ENCODE data around the gene CD276.
"Not testable (repeated sequence)": the region's sequence is repeated elsewhere in the genome, so short reads cannot be mapped to it uniquely, and the experiment has no call there.

CD276 gene

DNA sequence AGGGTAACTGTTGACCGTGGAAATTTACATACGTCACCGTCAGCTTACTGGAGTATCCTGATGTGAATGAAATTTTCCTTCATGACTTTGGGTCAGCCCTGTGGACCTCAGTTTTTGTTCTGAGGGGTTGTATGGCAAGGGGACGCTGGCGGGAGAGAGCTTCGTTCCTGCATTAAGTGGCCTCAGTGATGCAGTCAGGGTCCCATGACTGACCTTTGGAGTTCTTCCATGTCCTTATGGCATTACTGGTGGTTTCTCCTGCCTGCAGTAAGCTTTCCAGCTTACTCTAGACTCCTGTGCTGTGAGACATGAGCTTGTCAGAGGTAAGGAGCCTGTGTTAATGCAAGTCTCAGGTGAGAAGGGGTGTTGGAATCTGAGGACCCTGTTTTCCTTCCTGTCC lies 1.8 kb downstream of the CD276 start:
- DNase-seq = no peak

DNA sequence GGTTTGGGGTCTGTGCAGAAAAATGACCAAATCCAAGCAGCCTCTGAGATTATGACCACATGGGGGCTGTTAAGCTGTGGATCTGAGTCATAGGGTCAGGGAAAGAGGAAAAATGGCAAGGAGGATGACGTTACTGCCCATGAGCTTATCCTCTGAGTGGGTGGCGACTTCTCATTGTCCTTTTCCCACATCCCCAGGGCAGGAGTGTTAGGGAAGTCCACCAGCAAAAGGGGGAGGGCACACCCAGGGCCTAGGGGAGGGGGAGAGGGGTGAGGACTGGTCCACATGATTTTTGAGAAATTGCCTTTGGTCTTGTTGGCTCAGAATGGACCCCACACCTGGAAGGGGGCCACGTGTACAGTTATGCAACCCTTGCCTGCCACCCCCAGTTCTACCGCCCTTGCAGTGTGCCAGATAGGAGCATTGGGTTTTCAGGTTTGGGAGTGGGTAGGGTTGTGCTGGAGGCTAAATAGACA lies 2.6 kb downstream of the CD276 start:
- no peak for DNase-seq

GRCh38 chr15:73687351-73687750 lies 3.2 kb downstream of the CD276 start:
- DNase-seq = no peak

DNA sequence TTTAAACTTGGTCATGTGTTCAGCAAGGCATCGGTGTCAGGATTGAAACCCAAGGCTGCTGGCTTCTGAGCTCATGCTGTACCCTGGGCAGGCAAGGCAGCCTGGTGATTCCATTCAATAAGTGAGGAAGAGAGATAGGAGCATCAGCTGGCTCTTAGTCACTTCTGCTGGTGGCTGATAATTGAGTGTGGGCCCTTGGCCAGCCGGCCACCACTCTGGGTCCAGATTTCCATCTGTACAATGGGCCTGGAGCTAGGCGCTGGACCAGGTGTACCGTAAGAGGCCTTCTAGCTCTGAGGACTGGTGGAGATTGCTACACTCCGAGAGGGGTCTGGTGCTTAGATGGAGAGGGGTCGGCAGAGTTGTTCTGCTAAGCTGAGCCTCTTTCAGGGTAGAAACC lies 4.3 kb downstream of the CD276 start:
- no peak for DNase-seq

GRCh38 chr15:73691396-73691795 lies 7.2 kb downstream of the CD276 start:
- no peak for DNase-seq

DNA sequence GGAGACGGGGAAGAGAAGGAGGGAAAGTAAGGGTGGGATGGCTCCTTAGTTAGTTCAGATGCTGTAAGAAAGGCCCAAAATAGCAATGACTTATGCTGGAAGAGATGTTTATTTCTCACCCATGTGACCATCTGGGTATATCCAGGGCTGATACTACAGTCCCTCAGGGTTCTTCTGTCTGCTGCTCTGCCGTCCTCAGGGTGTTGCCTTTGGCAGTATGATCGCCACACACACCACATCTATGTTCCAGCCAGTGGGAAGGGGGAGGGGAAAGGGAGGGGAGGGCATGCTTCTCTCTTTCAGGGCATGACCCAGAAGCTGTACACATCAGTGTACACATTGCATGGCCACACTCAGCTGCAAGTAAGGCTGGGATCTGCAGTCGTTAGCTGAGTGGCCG lies 10.2 kb downstream of the CD276 start:
- no peak for DNase-seq

DNA sequence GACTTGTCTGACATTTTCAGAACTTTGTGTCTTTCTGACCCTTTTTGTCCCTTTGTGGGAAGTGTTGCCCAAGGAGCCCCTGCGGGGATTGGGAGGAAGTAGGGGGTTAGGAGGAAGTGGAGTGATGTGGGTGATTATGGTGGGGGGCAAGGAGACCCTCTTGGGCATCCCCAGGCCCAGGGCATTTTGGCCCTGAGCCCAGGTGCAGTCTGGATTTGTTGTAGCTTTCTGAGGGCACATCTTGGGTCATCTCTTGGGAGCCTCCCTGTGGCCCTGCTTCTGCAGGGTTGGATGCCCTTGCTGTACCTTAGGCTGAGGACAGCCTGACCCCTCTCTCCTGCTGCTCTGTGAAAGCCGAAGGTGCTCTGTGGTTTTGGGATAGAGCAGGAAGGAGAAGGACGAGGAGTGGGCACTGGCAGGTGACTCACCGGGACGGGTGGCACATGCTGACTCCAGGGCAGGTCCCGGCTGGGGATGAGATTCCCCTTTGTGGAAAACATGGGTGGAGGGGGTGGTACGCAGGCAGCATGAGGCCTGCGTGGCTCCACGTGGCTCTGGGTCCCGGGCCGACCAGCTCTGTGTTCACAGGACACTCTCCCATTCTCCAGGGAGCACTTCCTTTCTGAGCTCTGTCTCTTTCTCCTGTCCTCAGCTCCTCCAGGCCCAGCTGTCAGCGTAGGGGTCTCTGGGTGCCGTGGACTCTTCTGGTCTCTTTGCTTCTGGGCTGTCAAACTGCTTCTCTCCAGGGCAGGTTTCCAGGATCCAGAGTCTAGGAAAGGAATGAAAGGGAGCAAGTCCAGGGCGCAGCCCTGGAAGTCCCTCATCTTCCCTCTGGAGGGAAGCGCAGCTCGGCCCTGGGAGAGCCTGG lies 11.8 kb downstream of the CD276 start:
- no peak for DNase-seq

DNA sequence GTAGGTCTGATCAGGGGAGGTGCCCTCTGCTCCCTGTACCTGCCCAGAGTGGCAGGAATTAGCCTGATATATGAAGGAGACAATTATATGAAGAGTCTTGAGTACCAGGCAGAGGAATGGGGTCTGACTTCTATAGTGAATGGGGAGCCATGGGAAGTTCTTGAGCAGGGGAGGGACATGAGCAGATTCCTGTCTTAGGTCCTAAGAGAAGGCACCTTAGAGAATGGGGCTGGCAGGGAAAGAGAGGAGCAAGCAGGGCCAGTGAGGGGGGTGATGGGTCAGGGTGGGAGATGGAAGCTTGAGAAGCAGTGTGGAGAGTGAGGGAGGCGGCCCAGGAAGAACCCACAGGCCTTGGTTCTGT lies 12.4 kb downstream of the CD276 start:
- DNase-seq = no peak

GRCh38 chr15:73697033-73697467 lies 12.9 kb downstream of the CD276 start:
- no peak for DNase-seq

DNA sequence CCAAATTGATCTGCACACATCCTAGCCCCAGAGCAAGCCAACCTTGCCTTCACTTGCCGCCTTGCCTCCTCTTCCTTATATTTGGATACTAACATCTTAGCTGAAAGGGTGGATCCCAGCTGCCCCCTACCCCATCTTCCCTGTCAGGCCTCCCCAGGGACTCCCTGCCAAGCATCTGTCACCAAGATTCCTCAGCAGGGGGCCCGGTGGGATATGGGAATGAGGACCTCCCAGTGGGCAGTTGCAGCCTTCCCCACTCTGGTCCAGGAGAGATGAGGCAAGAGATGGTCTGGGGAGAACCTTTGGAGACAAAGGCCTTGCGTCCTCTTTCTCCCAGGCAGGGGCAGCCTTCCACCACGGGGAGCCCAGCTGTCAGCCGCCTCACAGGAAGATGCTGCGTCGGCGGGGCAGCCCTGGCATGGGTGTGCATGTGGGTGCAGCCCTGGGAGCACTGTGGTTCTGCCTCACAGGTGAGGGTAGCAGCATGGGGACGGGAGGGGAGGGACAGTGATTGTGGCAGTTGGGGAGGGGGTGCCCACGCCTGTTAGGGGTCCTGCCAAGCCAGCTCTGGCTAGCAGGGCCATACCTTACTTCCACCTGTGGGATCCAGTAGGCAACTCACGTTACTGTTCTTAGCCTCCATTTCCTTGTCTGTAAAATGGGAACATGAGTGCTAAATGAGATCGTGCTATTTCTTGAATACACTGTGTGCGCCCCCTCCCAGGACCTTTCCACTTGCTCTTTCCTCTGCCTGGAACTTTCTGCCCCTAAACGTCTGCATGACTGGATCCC lies 15.3 kb downstream of the CD276 start:
- no peak for DNase-seq

- no peak for DNase-seq
Measured at GRCh38 chr15:73700041-73700842, 16.1 kb downstream of the CD276 start.

- DNase-seq = not testable (repeated sequence)
Measured at GRCh38 chr15:73702311-73703239, 18.4 kb downstream of the CD276 start.

- not testable (repeated sequence) for DNase-seq
Measured at GRCh38 chr15:73703601-73704000, 19.4 kb downstream of the CD276 start.

GRCh38 chr15:73704142-73704868 lies 20.1 kb downstream of the CD276 start:
- DNase-seq = not testable (repeated sequence)

DNA sequence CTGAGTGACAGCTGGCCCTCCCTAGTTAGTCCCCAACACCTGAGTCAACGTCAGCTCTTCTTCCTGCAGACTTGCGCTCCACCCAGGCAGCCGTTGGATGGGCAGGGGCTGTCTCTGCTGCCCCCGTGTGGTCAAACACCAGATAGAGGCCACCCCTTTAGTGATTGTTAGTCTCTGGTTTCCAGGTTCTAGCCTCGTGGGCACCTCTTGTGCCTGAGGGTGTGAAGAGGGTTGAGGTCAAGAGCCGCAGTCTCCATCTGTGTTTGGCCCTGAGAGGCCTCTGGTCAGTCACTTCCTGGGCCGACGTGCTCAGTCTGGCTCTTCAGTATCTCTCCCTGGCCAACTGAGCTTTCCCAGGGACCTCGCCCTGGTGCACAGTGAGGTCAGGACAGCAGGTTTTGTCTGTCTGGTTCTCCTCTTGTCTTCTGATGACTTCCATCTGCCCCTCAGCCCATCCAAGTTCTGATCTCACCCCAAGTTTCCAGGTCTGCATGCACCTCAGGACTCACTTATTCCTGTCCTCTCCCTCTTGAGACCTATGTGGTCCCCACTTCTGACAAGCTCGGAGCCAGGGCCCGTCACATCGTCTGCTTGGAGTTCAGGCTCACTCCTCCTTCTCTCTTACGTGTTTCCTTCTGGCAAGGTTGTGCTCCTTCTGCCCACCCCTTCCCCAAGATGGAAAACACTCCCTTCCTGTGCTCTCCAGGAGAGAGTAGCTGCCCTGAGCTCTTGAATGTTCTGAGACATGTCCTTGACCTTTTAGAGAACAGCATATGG lies 20.9 kb downstream of the CD276 start:
- no peak for DNase-seq

DNA sequence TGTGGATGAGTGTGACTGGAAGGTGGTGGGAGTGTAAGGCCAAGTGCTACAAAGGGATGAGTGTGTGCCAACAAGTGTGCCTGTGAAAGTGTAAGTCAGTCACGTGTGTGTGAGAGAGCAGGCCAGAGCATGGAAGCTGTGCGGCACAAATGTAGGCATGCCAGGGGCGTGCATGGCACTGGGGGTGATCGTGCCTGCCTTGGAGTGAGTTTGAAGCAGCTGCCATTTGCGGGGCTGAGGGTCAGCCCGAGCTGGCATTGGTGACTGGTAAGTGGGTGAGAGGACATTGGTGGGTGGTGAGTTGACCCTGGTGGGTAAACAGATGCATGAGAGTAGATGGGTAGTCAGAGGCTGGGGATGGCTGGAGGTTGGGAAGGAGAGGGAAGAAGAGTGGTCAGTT lies 24.5 kb downstream of the CD276 start:
- DNase-seq = no peak

DNA sequence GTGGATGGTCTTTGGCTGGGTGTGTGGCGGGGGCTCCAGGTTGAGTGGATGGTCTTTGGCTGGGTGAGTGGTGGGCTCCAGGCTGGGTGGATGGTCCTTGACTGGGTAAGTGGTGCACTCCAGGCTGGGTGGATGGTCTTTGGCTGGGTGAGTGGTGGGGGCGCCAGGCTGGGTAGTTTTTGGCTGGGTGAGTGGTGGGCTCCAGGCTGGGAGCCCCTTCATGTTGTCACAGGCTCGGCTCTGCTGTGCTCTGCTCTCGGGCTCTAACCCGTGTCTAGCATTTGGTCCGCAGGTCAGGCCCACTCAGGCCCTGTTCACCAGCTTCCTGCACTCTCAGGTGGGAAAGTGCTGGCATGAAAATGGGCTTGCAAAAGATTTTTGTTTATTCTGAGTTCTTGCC lies 25.1 kb downstream of the CD276 start:
- DNase-seq = no peak

DNA sequence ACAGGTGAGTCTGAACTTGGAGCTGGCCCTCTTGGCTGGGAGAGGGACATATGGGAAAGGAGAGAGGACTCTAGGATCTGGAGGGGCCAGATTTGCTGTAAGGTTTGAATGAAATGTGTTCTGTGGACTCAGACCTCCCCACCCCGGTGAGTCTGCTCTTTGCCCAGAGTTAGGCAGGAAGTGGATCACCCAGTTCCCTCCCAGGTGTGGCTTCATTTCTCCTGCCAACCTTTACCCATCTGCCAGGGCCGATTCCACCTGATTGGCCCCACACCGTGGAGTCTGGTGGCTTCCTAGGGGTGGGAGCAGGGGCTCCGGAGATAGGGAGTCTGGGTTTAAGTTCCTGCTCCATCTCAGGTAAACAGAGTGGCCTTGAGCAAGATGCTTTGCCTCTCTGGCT lies 25.5 kb downstream of the CD276 start:
- DNase-seq = no peak

- no peak for DNase-seq
Measured at GRCh38 chr15:73710321-73710720, 26.1 kb downstream of the CD276 start.

DNA sequence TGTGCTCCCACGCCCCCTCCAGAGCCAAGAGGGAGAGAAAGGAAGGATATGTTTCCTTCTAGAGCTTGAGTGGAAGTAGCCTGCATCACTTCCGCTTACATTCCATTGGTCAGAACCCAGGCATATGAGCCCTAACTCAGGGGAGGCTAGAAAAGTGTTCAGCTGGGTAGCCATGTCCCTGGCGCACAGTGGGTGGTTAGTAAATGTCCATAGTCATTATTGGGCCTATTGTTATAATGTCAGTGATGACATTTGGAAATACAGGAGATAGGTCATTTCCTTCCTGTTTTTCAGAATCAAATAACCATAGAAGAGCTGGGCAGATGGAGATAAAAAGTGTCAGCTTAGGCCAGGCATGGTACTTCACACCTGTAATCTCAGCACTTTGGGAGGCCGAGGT lies 27.3 kb downstream of the CD276 start:
- no peak for DNase-seq

- DNase-seq = no peak
Measured at GRCh38 chr15:73712107-73712506, 27.9 kb downstream of the CD276 start.

Measured in cortex of kidney (tissue), 1 donor.